ENCODE measurements around the gene DARS1.

GRCh38 chr2:136010126-136010525 lies 24.7 kb upstream of the DARS1 start:
- TF ChIP-seq EP300 (IDR thresholded peaks at IDR 0.05): no peak
- TF ChIP-seq, protein P1, sequence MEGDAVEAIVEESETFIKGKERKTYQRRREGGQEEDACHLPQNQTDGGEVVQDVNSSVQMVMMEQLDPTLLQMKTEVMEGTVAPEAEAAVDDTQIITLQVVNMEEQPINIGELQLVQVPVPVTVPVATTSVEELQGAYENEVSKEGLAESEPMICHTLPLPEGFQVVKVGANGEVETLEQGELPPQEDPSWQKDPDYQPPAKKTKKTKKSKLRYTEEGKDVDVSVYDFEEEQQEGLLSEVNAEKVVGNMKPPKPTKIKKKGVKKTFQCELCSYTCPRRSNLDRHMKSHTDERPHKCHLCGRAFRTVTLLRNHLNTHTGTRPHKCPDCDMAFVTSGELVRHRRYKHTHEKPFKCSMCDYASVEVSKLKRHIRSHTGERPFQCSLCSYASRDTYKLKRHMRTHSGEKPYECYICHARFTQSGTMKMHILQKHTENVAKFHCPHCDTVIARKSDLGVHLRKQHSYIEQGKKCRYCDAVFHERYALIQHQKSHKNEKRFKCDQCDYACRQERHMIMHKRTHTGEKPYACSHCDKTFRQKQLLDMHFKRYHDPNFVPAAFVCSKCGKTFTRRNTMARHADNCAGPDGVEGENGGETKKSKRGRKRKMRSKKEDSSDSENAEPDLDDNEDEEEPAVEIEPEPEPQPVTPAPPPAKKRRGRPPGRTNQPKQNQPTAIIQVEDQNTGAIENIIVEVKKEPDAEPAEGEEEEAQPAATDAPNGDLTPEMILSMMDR (IDR thresholded peaks at IDR 0.05): no peak

Data from tibial nerve (tissue), 4 donors.